Hematopoietic multipotent progenitor cell treated with erythropoietin and hydrocortisone succinate and interleukin-3 and kit ligand, for 4 days (in vitro differentiated cells): ENCODE measurements around the gene IRF2BPL.

ENCODE experiments used
- DNase-seq: peaks from one replicate; pipeline ENCODE4 v3.0.0-alpha.2; 2015

The IRF2BPL gene

DNA sequence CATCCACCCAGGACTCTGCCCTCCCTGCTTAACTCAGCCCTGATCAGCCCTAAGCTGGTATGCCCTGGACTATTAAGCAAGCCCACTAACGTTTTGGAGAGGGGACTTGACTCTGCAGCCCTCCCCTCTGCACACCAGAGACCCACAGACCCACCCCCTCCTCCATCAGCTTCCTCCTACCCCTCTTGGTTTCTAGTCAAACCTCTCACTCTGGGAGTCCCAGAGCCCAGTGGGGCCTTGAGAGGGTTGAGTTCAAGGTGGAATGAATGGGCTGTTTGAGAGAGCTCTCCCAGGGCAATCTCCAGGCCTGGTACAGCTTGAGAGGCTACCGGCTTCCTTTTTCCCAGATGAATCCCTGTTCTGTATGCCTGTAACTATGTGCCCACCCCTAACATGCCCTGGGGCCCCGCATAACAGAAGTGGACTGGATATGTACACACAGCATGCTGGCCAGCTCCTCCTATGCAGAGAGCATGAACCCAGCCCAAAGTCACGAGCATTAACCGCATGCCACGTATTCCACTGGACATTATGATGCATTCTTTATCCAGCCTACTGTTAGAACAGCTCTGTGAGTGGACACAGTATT, 43.6 kb downstream of the IRF2BPL start:
- DNase-seq = peak; percentile 23

DNA sequence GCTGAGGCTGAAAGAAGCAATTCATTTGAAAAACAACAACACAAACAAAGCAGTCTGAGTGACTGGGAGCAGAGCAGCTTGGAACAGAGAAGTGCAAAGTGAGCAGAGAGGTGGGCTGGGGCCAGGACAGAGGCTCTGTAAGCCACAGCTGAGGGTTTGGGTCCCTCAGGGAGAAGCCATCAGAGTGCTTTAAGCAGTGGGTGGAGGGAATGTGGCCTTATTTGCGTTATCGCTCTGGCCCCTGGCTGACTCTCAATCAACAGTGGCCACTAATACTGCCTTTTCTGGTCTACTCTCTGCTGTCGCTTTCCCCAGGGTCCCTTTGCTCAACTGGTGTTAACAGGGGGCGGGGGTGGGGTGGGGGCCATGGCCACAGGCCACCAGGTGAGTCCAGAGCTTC, 44.2 kb downstream of the IRF2BPL start:
- DNase-seq = no peak

DNA sequence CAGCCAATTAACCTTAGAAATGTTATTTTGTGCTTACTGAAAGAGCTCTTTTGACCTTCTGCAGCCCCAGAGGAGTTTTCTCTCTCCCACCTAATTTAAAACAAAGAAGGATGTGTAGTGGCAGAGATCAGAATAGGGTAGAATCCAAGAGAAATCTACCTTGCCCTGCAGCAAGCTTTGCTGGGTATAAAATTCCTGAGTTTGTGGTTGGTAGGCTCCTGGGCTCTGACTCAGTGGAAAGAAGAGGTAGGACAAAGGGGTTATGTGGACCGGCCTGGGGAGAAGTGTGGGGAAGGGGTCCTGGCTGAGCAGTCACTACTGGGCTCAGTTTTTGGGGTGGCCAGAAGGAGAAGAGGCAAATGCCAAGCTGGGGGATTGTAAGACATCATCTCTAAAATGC, 46.8 kb downstream of the IRF2BPL start:
- no peak for DNase-seq

DNA sequence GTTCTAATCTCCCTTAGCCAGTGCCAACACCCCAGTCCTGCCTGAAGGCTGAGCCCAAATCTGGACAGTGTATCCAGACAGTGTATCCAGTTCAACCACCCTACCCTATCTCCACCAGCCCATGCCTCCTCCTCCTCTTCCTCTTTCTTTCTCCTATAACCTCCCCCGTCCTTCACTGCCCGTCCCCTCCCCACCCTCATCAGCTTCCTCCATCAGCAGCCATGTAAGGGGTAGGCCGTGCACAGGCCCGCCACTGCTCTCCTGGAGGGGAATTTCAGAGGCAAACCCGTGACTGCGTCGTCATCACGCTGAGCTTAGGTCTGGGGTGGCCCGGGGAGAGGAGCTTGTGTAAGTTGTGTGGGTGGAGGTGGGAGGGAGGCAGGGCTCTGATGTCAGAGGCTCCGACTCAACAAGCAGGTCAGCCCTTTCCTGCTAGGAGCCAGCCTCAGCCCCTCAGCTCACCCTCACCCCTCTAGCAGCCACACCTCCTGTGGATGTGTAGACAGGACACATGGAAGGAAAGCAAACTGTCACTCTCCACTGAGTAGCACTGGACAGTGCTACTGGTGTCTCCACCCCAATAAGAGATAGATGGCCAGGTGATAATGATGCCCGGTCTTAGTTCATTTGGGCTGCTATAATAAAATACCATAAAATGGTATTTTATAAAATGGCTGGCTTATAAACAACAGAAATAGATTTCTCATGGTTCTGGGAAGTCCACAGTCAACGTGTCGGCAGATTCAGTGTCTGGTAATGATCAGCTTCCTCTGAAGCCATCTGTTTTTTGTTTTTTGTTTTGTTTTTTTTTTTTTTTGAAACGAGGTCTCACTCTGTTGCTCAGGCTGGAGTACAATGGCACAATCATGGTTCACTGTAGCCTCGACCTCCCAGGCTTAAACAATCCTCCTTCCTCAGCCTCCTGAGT, 50.5 kb downstream of the IRF2BPL start:
- peak; percentile 87 for DNase-seq

DNA sequence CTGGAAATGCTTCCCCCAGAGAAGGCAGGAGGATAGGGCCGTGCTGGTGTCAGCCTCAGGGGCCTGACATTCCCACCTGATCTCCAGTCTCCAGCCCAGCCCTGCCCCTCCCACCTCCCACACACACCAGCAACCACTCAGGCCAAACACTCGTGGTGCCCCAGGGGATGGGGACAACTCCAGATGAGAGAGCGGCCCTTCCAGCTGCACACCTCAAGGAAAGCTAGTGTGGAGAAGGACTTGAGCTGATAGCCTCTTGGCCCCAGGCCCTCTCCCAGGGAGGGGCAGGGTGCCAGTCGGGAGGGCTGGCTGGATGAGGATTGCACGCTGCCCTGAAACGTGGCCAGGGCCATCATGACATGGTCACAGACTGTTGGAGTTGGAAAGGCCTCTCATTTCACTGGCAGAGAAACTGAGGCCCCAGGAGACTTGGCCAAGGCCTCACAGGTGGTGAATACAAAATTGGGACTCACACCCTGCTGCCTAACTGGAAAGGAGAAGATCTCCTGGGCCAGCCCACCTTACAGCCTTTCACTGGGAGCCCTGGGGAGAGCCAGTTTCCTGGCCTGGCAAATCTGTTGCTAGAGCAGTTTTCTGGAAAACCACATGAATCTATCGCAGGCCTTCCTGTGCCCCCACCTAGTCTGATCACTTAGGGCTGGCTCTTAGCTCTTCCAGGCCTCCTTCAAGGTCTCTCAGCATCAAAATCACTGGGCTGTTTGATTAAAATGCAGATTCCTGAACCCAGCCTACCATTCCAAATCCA, 52.1 kb downstream of the IRF2BPL start:
- DNase-seq = no peak

DNA sequence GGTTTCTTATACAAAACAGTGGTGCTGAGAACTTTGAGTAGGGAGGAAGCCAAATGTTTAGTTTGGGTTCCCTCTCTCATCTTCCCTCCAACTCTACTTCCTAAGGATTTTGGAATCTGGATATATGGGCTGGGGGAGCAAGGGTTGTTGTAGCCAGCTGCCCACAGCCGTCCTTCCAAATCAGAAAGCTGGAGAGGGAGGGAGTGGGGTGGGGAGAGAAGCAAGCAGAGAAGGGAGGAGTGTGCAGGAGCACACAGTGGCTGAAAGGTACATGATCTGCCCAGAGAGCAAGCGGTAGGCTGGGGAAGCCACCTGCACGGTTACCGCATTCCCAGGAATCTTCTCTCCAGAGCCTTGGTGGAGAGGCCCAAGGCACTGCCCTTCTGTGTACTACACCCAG, 52.7 kb downstream of the IRF2BPL start:
- DNase-seq = no peak

DNA sequence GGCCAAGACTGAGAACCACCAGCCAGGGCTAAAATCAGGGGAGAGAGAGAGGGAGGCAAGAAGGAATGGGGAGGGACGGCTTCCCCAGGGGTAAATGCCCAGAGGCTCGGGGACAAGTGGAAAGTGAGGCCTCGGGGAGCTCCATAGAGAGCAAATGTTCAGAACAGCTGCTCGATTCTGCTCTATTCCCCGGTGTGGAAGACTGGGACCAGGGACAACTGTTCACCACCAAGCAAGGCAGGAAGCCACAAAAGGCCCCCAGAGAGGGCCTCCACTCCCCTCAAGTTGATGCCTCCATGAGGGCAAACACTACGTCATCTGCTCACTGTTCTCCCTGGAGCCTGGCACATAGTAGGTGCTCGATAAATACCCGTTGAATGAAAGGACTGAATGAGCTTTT, 53.5 kb downstream of the IRF2BPL start:
- DNase-seq = no peak
